ENCODE measurements around the gene INPP5A.

Gene INPP5A

GRCh38 chr10:132607491-132607890 is 69.9 kb downstream of the INPP5A start:
- in situ Hi-C loops (cut with HindIII; ENCODE audit: low sequenced_read_pairs), result no loop called here

- in situ Hi-C loops (cut with HindIII; ENCODE audit: low sequenced_read_pairs), result no loop called here
Observed at GRCh38 chr10:132607961-132608495, 70.4 kb downstream of the INPP5A start.

- in situ Hi-C loops (cut with HindIII; ENCODE audit: low sequenced_read_pairs), result no loop called here
Observed at GRCh38 chr10:132608511-132609195, 71.1 kb downstream of the INPP5A start.

- in situ Hi-C loops (cut with HindIII; ENCODE audit: low sequenced_read_pairs), result no loop called here
Observed at GRCh38 chr10:132609211-132609610, 71.6 kb downstream of the INPP5A start.

- in situ Hi-C loops (cut with HindIII; ENCODE audit: low sequenced_read_pairs), result no loop called here
Observed at GRCh38 chr10:132610071-132610701, 72.6 kb downstream of the INPP5A start.

- in situ Hi-C loops (cut with HindIII; ENCODE audit: low sequenced_read_pairs), result no loop called here
Observed at GRCh38 chr10:132611026-132611910, 73.7 kb downstream of the INPP5A start.

- in situ Hi-C loops (cut with HindIII; ENCODE audit: low sequenced_read_pairs), result no loop called here
Observed at GRCh38 chr10:132611986-132612385, 74.4 kb downstream of the INPP5A start.

GRCh38 chr10:132612571-132613504 is 75.3 kb downstream of the INPP5A start:
- in situ Hi-C loops (cut with HindIII; ENCODE audit: low sequenced_read_pairs), result no loop called here

- in situ Hi-C loops (cut with HindIII; ENCODE audit: low sequenced_read_pairs), result no loop called here
Observed at GRCh38 chr10:132613566-132614348, 76.2 kb downstream of the INPP5A start.

GRCh38 chr10:132614431-132615340 is 77.1 kb downstream of the INPP5A start:
- in situ Hi-C loops (cut with HindIII; ENCODE audit: low sequenced_read_pairs), result loop anchor here (5.0 kb wide), 3 partner anchors 88 to 152 kb away; no protein-coding TSS in a partner anchor

- in situ Hi-C loops (cut with HindIII; ENCODE audit: low sequenced_read_pairs), result loop anchor here (5.0 kb wide), 3 partner anchors 87 to 153 kb away; no protein-coding TSS in a partner anchor
Observed at GRCh38 chr10:132615341-132616169, 78.0 kb downstream of the INPP5A start.

GRCh38 chr10:132616170-132616995 is 78.8 kb downstream of the INPP5A start:
- in situ Hi-C loops (cut with HindIII; ENCODE audit: low sequenced_read_pairs), result loop anchor here (5.0 kb wide), 3 partner anchors 86 to 154 kb away; no protein-coding TSS in a partner anchor

- in situ Hi-C loops (cut with HindIII; ENCODE audit: low sequenced_read_pairs), result loop anchor here (5.0 kb wide), 3 partner anchors 85 to 155 kb away; no protein-coding TSS in a partner anchor
Observed at GRCh38 chr10:132616996-132617736, 79.6 kb downstream of the INPP5A start.

- in situ Hi-C loops (cut with HindIII; ENCODE audit: low sequenced_read_pairs), result loop anchor here (5.0 kb wide), 3 partner anchors 85 to 155 kb away; no protein-coding TSS in a partner anchor
Observed at GRCh38 chr10:132617737-132618052, 80.1 kb downstream of the INPP5A start.

GRCh38 chr10:132618158-132618919 is 80.8 kb downstream of the INPP5A start:
- in situ Hi-C loops (cut with HindIII; ENCODE audit: low sequenced_read_pairs), result loop anchor here (5.0 kb wide), 3 partner anchors 84 to 156 kb away; no protein-coding TSS in a partner anchor
